GM18907 (cell line): ENCODE data around the gene SLC9B1.
"Not testable (repeated sequence)": the region's sequence is repeated elsewhere in the genome, so short reads cannot be mapped to it uniquely, and the experiment has no call there.

Experiments
- ATAC-seq: cut with Tn5 transposase; IDR thresholded peaks from one replicate; pipeline ENCODE4 v1.9.1; 2021; ENCODE audit warnings: mild to moderate bottlenecking, moderate library complexity; ENCODE audit not compliant: unreplicated experiment

Gene SLC9B1

GRCh38 chr4:102881343-102881742, 138.2 kb downstream of the SLC9B1 start:
- no peak for ATAC-seq

GRCh38 chr4:102878901-102879300, 140.6 kb downstream of the SLC9B1 start:
- no peak for ATAC-seq

- not testable (repeated sequence) for ATAC-seq
Measured at GRCh38 chr4:102878349-102878748, 141.2 kb downstream of the SLC9B1 start.

DNA sequence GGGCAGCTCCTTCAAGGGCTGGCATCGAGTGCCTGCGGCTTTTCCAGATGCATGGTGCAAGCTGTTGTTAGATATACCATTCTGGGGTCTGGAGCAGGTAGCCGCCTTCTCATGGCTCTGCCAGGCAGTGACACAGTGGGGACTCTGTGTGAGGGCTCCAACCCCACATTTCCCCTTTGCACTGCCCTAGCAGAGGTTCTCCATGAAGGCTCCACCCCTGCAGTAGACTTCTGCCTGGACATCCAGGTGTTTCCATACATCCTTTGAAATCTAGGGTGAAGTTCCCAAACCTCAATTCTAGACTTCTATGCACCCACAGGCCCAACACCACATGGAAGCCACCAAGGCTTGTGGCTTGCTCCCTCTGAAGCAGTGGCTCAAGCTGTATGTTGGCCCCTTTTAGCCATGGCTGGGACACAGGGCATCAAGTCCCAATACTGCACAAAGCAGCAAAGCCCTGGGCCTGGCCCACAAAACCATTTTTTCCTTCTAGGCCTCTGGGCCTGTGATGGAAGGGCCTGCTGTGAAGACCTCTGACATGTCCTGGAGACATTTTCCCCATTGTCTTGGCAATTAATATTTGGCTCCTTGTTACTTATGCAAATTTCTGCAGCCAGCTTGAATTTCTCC, 141.9 kb downstream of the SLC9B1 start:
- ATAC-seq = not testable (repeated sequence)

DNA sequence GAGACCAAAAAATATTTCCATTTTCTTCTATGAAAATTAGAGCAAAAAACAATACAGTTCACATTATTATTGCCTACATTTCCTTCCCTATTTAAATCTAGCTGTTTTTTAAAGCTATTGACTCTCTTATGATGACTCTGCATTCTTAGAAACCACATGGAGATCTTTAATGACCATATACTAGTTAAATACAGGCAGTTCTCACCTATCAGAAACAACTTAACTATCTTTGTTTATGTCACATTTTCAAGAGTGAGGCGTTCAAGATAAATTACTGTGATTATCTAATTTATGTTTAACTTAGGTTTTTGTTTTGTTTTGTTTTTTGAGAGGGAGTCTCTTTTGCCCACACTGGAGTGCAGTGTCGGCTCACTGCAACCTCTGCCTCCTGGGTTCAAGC, 147.7 kb downstream of the SLC9B1 start:
- no peak for ATAC-seq

- ATAC-seq = peak; percentile 32
Measured at GRCh38 chr4:102869569-102870197, 149.8 kb downstream of the SLC9B1 start.

DNA sequence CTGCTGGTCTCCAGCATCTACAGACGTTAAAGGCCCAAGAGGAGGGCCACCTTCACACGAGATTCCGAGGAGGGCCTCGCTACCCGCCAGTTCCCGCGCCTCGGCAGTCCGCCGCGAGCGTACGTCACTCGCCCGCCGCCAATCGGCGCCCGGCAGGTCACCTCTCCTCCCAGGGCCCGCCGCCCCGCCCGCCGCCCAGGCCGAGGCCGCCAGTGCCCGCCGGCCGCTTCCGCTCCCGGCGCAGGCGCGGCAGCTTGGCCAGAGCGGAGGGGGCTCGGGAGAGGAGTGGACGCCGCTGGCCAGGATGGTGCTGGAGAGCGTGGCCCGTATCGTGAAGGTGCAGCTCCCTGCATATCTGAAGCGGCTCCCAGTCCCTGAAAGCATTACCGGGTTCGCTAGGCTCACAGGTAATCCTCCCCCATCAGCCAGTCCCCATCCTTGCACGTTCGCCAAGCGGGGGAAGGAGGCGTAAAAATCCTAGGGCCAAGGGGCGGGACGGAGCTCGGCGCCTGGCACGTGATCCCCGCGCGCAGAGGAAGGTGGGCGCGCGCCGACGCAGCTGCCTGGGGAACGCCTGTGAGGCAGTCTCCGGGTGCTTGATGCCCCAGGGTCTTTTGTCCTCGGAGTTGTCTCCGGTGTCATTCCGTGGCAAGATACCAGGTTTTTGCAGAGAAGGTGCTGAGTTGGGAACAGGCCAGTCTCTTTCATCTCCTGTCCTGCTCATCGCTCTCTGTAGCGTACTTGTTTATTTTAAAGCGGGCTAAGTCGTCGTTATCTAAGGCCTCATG, 150.5 kb downstream of the SLC9B1 start, which contains the start of gene CISD2:
CISD2 (plus strand) TSS at position 212 of the 788 bp plus-strand sequence; CDS start at position 305, 93 bp downstream.
- ATAC-seq = peak; percentile 92

GRCh38 chr4:102868153-102868780, 151.2 kb downstream of the SLC9B1 start:
- ATAC-seq = peak; percentile 63

DNA sequence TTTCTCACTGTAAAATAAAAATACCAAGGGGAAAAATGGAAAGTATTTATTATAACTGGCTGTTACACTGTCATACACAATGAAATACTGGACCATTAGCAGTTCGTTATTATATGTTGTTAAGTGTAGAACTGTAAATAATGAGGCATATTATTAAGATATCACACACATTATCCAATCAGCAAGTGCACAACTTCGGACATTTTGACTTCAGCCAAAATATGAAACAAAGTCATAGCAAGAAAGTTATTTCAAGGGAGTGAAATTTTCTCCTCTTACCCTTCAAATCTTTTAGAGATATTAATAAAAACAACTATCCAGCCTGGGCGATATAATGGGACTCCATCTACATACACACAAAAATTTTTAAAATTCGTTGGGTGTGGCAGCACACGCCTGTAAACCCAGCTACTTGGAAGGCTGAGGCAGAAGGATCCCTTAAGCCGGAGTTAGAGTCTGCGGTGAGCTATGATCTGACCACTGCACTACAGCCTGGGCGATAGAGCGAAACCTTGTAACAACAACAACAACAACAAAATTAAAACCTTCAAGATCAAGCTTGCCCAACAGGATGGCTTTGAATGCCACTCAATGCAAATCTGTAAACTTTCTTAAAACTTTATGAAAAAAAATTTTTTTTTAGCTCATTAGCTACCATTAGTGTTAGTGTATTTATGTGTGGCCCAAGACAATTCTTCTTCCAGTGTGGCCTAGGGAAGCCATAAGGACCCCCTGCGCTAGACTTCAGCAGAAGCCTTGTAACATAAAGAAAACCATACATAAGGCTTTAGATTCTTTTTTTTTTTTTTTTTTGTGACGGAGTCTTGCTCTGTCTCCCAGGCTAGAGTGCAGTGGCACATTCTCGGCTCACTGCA, 152.0 kb downstream of the SLC9B1 start:
- ATAC-seq = no peak

- ATAC-seq = not testable (repeated sequence)
Measured at GRCh38 chr4:102865327-102865726, 154.2 kb downstream of the SLC9B1 start.

DNA sequence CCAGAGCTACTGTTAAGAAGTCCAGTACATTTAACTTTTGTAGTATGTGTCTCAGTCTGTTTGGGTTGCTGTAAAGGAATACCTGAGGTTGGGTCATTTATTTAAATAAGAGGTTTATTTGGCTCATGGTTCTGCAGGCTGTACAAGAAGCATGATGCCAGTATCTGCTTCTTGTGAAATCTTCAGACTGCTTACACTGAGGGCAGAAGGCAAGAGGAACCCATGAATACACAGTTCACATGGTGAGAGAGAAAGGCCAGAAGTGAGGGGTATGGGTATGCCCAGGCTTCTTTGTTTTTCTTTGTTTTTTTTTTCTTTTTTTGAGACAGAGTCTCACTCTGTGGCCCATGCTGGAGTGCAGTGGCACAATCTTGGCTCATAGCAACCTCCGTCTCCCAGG, 156.8 kb downstream of the SLC9B1 start:
- ATAC-seq = no peak

DNA sequence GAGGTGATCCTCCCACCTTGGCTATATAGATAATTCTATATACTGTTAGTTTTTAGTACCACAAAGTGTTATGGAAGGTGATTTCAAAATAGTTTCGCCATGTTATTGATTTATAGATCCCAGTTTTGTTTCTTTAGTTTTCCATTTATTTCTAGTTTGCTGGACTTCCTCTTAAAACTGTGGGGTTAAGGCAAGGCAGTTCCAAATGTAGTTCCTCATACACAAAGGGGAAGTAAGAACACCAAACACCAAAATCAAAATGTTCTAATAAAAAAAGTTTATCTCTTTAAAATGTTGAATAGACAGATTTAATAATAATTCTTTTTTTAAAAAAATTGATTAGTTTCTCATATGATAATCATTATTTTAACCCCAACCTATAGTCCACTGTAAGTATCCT, 157.5 kb downstream of the SLC9B1 start:
- no peak for ATAC-seq

- no peak for ATAC-seq
Measured at GRCh38 chr4:102860611-102861324, 158.7 kb downstream of the SLC9B1 start.

DNA sequence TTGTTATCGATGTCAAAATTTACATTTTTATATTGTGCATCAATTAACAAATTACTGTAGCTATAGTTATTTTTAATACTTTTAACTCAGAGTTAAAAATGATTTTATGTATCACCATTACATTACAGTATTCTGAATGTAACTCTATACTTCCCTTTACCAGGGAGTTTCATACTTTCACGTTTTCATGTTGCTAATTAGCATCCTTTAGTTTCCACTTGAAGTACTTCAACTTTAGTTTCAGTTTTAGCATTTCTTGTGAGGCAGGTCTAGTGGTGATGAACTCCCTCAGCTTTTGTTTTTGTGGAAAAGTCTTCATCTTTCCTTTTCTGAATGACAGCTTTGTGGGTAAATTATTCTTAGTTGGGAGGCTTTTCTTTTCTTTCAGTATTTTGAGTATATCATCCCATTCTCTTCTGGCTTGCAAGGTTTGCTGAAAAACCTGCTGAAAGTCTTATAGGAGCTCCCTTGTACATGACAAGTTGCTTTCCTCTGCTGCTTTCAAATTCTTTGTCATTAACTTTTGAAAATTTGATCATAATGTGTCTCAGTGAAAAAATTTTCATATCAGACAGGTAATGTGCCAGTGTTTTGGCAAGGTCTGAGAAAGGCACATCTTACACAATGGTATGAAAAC, 160.6 kb downstream of the SLC9B1 start:
- no peak for ATAC-seq
